ENCODE measurements around the gene ZBTB26.
"Not testable (repeated sequence)": the region's sequence is repeated elsewhere in the genome, so short reads cannot be mapped to it uniquely, and the experiment has no call there.

ZBTB26 gene

DNA sequence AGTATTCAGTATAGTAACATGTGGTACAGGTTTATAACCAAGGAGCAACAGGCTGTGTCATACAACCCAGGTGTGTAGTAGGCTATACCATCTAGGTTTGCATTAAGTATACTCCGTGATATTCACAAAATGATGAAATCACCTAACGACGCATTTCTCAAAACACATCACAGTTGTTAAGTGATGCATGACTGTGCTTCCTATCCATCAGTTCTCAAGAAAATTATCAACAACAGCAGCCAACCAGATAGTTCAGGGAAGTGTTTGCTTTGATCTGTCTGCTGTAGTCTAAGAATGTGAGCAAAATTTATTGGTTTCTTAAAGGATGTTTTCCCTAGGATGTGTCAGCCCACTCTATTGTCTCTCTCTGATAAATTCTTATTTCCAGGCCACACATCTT, 7.4 kb downstream of the ZBTB26 start:
- DNase-seq = no peak

GRCh38 chr9:122922713-122923112, 8.6 kb downstream of the ZBTB26 start:
- DNase-seq = no peak

GRCh38 chr9:122918310-122918709, 13.0 kb downstream of the ZBTB26 start:
- DNase-seq = no peak

DNA sequence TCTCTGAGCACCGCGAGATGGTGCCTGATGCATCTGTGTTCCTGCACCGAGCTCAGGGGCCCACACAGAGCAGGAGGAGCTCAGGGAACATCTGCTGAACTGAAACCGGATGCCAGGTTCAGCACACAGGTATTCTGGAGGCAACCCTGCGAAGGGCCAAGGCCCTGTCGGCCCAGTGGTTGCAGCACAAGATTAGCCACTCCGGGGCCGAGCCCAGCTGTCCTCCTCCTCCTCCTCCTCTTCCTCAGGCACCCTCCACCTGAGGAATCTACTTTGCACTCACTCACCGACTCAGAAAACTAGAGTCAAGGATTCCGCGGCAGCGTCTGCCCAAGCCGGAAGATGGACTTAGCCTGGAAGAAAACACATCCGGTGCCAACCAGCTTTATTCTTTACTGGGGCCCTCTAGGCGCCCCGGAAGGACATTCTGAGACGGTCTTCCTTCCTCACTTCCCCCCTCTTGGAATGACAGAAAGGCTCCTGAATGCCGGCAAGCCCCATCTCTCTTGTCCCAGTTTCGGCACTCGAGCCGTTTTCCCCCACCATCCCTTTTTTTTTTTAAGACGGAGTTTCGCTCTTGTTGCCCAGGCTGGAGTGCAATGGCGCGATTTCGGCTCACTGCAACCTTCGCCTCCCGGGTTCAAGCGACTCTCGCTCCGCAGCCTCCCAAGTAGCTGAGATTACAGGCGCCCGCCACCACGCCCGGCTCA, 18.2 kb downstream of the ZBTB26 start, which contains the start of gene ZBTB6:
TSS of gene ZBTB6 (minus strand) at position 360 of the 710 bp plus-strand sequence. CDS start 1,251 bp downstream, outside the sequence.
- DNase-seq = peak; percentile 30

DNA sequence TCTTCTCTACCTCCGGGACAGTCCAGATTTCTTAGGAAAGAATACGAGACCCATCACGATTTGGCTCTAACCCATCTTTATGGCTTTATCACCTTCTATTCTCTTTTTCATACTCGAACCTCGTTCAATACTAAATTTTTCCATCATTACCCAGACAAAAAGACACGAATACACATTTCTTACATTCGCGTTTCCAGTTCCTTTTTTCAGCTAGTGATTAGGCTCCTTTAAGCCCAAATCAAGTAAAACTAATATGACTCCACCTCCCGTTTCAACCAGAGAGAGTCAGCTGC, 18.7 kb downstream of the ZBTB26 start:
- DNase-seq = no peak

DNA sequence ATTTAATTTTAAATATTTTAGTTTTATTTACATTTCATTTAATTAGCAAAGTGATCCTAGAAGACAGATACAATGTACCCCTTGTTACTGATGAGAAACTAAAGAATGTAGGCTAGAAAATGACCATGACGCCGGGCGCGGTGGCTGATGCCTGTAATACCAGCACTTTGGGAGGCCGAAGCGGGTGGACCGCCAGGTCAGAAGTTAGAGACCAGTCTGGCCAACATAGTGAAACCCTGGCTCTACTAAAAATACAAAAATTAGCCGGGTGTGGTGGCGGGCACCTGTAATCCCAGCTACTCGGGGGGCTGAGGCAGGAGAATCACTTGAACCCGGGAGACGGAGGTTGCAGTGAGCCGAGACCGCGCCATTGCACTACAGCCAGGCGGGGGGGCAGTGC, 25.2 kb downstream of the ZBTB26 start:
- DNase-seq = not testable (repeated sequence)

DNA sequence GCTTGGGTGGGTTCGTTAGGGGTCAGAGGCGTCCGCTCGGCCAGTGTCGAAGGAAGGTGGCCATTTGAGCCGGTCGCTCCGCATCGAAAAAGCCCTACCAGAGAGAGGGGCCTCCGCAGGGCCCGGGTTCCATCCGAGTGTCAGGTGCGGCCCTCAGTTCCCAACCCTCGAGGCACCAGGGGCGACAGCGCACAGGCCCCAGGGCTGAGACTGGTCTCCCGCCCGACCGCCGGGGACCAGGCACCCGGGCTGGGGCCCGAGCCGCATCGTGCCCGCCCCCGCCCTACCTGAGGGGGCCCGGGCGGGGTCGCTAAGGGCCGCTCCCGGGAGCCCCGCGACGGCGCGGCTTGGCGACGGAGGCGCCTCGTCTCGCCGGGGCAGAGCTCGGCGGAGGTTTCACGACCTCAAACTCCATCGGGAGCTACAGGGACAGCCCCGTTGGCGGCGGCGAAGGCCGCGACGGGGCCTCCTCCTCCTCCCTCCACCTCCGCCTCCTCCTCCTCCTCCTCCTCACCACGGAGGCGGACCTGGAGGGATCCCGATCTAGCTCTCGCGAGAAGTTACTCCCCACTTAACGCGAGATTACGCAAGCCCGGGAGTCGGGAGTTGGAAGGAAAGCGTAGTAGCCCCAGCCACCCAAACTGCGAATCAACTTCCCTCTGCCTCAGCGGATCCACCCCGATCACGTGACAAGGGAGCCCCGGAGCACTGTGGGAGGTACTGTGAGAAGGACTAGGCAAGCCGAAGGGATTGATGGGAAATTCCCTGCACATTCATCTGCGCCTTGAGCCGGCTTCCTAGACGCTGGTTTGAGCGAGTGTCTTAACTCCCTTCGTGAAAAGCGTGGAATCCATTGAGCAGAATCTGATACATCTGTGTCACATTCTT, 26.2 kb downstream of the ZBTB26 start, which contains the start of gene RC3H2:
TSS of gene RC3H2 (minus strand) at position 537 of the 888 bp plus-strand sequence. CDS start 7,850 bp downstream, outside the sequence.
- peak; percentile 81 for DNase-seq

- DNase-seq = no peak
Measured at GRCh38 chr9:122904466-122904822, 26.9 kb downstream of the ZBTB26 start.

- DNase-seq = no peak
Measured at GRCh38 chr9:122900791-122901190, 30.5 kb downstream of the ZBTB26 start.

DNA sequence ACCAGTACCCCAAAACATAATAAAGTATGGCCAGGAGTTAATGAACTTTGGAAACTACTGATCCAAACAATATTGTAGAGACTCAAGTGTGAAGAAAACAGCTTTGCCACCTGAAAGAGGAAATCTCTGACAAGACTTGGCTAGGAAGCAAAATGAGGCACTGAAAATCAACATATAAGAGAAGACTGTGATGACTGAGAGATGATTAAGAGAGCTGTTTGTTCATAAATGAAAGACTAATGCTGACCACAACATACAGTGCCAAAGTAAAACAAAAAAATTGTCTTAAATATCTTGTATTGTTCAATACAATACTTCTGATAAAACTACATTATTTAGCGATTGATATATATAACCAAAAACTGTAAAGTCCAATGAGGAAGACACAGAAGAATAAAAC, 33.3 kb downstream of the ZBTB26 start:
- no peak for DNase-seq

DNA sequence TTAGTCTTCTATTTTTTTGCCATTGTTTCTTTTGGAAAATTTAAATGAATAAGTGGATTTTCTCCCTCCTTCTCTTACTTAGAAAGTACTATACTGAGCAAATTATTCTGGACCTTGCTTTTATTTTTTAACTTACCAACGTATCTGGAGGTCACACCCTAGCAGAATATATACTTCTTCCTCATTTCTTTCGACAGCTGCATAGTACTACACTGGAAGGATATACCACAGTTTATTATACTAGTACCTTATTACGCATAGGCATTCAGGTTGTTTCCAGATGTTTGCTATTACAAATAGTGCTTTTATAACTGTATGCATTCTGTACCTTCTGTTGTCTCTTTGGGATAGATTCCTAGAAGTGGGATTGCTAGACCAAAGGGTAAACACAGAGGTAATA, 42.8 kb downstream of the ZBTB26 start:
- no peak for DNase-seq

GRCh38 chr9:122883125-122883524, 48.2 kb downstream of the ZBTB26 start:
- no peak for DNase-seq

GRCh38 chr9:122879443-122879842, 51.9 kb downstream of the ZBTB26 start:
- DNase-seq = no peak

- DNase-seq = no peak
Measured at GRCh38 chr9:122875523-122875922, 55.8 kb downstream of the ZBTB26 start.

DNA sequence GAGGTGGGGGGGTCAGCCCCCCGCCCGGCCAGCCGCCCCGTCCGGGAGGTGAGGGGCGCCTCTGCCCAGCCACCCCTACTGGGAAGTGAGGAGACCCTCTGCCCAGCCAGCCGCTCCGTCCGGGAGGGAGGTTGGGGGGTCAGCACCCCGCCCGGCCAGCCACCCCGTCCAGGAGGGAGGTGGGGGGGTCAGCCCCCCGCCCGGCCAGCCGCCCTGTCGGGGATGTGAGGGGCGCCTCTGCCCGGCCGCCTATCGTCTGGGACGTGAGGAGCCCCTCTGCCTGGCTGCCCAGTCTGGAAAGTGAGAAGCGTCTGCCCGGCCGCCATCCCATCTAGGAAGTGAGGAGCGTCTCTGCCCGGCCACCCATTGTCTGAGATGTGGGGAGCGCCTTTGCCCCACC, 64.0 kb downstream of the ZBTB26 start:
- DNase-seq = not testable (repeated sequence)

DNA sequence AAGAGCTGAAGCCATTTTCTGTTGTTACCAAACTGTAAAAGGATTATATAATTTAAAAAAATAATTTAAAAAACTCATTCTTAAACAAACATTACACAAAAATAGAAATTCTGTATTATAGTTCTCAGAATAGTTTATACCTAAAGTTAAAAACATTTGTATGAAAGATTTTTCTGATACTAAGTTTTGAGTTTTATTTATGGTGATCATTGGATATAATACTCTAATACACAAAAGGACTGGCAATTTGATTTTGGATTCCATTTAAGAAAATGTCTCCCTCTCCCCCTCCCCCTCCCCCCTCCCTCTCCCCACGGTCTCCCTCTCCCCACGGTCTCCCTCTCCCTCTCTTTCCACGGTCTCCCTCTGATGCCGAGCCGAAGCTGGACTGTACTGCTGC, 65.2 kb downstream of the ZBTB26 start:
- DNase-seq = no peak
